Immature natural killer cell (primary cell): Measurements from ENCODE around the gene CCDC69. TPM values are rescaled to one million over a fixed set of nuclear protein-coding genes. Genes with fewer than 3 reads are reported as not detected.
"Not testable (repeated sequence)": the region's sequence is repeated elsewhere in the genome, so short reads cannot be mapped to it uniquely, and the experiment has no call there.

Experiments used
- DNase-seq, 3 donors: peaks; one replicate each; pipeline ENCODE4 v3.0.0; 2022; ENCODE audit warnings: mixed read lengths in 1 of 3
- H3K27ac Mint-ChIP-seq, 6 donors: one replicate each; pipeline ENCODE4 v1.8.0; 2020; ENCODE audit warnings: mixed read lengths in 6 of 6, mild to moderate bottlenecking in 5 of 6, inconsistent platforms in 4 of 6, moderate library complexity in 3 of 6
- H3K27me3 Mint-ChIP-seq, 3 donors: one replicate each; pipeline ENCODE4 v1.8.0; 2020 to 2021; ENCODE audit warnings: low read depth in 3 of 3, mild to moderate bottlenecking in 3 of 3, mixed read lengths in 3 of 3, moderate library complexity in 3 of 3, inconsistent platforms in 1 of 3
- H3K36me3 Mint-ChIP-seq, 3 donors: one replicate each; pipeline ENCODE4 v1.8.0; 2020; ENCODE audit warnings: mixed read lengths in 3 of 3, inconsistent platforms in 2 of 3, mild to moderate bottlenecking in 2 of 3
- H3K4me1 Mint-ChIP-seq, 2 donors: one replicate each; pipeline ENCODE4 v1.8.0; 2020; ENCODE audit warnings: inconsistent platforms in 2 of 2, mild to moderate bottlenecking in 2 of 2, mixed read lengths in 2 of 2, moderate library complexity in 1 of 2
- H3K4me3 Mint-ChIP-seq, 5 donors: one replicate each; pipeline ENCODE4 v1.8.0; 2020; ENCODE audit warnings: mild to moderate bottlenecking in 5 of 5, mixed read lengths in 5 of 5, inconsistent platforms in 3 of 5, moderate library complexity in 3 of 5
- H3K9me3 Mint-ChIP-seq, 6 donors: one replicate each; pipeline ENCODE4 v1.8.0; 2020; ENCODE audit warnings: mild to moderate bottlenecking in 6 of 6, mixed read lengths in 6 of 6, inconsistent platforms in 4 of 6, moderate library complexity in 3 of 6
- polyA plus RNA-seq, 3 donors: library from polyadenylated mRNA; unstranded; fragments of 300-500 nt; fragmentation: Illumina TruSeq; gene quantifications; one replicate each; pipeline ENCODE4 v1.2.3, GENCODE V29; 2021

The CCDC69 gene
- polyA plus RNA-seq, 3 donors from 2014 or later = 88.1 to 256 (median 149) TPM

DNA sequence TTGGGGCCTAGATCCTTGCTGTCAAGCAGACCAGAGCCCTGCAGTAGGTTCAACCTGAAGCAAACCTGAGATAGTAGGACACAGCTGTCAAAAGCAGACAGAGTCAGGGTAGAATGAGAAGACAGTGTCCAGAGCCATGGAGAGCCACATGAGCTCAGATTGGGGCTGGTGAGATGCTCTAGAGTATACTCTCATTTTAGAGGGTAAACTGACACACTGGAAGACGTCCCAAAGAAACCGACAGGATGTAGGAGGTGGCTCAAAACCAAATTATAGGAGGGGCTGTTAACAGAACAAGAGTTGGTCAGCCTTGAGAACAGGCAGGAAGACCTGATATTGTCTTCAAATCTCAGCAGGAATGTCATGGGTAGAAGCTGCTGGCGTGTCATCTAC is 11.5 kb downstream of the CCDC69 start:
- H3K27ac Mint-ChIP-seq = peak overlapping the region; percentile 93 to 99 (median 98)
- peaks cover 89 to 96% of the 10 kb centered on the region in 2 donors for H3K4me1 Mint-ChIP-seq
- H3K27me3 Mint-ChIP-seq = peaks cover 1 to 17% (median 7%) of the 10 kb centered on the region in 3 donors
- peak overlapping the region; percentile 91 to 97 (median 94) for H3K4me3 Mint-ChIP-seq
- peak in 2 of 3 donors; percentile 19 to 30 for DNase-seq
- H3K9me3 Mint-ChIP-seq = no peaks in the 10 kb centered on the region
- peaks cover 7 to 10% (median 7%) of the 10 kb centered on the region in 3 donors for H3K36me3 Mint-ChIP-seq

DNA sequence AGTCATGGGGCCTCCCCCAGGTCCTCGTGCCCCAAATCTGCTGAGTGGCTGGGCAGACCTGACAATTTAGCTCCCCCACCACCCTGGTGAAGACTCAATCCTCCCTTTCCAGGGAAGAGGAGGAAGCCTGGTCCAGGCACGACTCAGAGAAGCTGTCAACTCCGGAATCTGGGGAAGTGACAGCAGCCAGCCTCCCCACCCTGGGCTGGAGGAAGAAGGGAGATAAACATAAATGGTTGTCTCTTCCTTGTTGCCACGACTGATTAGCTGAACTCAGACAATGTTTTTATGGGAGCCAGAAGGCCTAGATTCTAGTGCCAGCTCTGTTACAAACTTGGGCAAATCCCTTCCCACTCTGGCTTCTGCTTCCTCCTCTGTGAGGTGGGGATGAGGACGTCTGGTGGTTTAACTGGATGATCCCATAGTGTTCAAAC is 15.4 kb downstream of the CCDC69 start:
- peaks cover 64 to 78% of the 10 kb centered on the region in 2 donors for H3K4me1 Mint-ChIP-seq
- peaks cover 3 to 10% (median 3%) of the 10 kb centered on the region in 3 donors for H3K36me3 Mint-ChIP-seq
- no peak for DNase-seq
- no peaks in the 10 kb centered on the region for H3K9me3 Mint-ChIP-seq
- H3K27me3 Mint-ChIP-seq = peaks cover 2 to 3% (median 3%) of the 10 kb centered on the region in 3 donors
- peak overlapping the region; percentile 84 to 94 (median 90) for H3K27ac Mint-ChIP-seq
- H3K4me3 Mint-ChIP-seq = peak overlapping the region; percentile 56 to 67 (median 61)

DNA sequence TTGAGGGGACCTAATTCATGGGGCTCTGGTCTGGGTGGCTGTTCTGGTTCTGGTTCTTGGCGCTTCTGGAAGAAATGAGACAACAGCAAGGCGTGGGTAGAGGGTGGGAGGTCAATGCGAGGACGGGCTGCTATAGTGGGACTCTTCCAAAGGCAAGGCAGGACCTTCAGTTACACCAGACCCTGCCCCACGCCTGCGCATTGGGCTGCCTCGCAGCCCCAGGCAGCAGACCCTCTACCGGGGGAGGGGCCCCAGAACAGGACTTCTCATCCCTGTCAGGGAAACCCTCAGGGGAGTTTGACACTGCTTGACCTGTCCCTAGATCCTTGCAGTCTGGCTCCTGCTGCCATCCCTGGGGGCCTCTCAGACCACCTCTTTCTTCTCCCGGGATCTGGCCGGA is 18.5 kb downstream of the CCDC69 start:
- H3K4me1 Mint-ChIP-seq = peaks cover 51 to 77% of the 10 kb centered on the region in 2 donors
- no peaks in the 10 kb centered on the region for H3K9me3 Mint-ChIP-seq
- peaks cover 8 to 27% (median 12%) of the 10 kb centered on the region in 3 donors for H3K36me3 Mint-ChIP-seq
- DNase-seq = no peak
- H3K27me3 Mint-ChIP-seq = peaks cover 0 to 2% (median 0%) of the 10 kb centered on the region in 3 donors
- peak overlapping the region in 4 of 6 donors; percentile 53 to 68 (median 61) for H3K27ac Mint-ChIP-seq
- H3K4me3 Mint-ChIP-seq = no peak overlapping the region

DNA sequence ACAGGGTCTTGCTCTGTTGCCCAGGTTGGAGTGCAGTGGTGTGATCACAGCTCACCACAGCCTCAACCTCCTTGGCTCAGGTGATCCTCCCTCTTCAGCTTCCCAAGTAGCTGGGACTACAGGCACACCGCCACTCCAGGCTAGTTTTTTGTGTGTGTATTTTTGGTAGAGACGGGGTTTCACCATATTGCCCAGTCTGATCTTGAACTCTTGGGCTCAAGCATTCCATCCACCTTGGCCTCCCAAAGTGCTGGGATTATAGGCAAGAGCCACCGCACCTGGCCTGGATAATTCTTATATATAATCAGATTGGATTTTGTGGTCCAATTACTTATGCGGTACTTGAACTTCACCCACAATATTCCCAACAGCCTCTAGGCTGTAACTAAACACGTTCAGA is 19.8 kb downstream of the CCDC69 start:
- Mint-ChIP-seq H3K9me3 (no peaks in the 10 kb centered on the region), H3K27ac (peak overlapping the region in 3 of 6 donors; percentile 32 to 55 (median 40)), H3K4me1 (peaks cover 40 to 64% of the 10 kb centered on the region in 2 donors), H3K4me3 (no peak overlapping the region), H3K27me3 (peaks cover 0 to 2% (median 0%) of the 10 kb centered on the region in 3 donors), H3K36me3 (peaks cover 8 to 35% (median 17%) of the 10 kb centered on the region in 3 donors)
- DNase-seq = no peak

DNA sequence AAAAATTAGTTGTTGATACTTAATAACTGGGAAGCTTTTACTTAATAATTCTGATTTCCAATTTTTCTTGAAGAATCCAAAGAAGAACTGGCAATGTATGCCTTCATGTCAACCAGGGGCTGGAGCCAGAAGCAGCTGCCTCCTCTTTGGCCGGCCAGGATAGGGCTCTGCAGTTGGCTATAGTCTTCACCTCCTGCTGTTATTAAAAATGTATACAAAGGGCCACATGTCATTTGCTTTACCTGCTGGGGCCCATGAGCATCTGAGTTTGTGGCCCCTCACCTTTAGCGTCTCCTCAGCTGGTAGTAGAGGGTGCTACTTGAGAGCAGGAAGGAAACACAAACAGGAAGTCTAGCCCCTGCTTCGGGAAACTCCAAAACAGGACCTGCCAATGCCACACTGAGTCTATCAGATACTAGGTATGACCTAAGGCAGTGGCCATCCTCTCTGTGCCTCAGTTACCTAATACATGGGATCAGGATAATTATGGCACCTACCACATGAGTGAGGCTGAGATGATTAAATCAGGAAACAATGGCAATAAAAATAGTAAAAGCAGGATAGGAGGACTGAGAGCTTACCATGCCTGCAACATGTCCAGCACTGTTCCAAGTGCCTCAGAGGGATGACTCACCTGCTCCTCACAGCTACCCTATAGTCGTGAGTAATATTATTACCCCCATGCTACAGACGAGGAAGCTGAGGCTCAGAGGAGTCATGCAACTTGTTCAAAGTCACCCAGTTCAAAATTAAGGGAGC is 21.3 kb downstream of the CCDC69 start:
- peaks cover 0 to 2% (median 0%) of the 10 kb centered on the region in 3 donors for H3K27me3 Mint-ChIP-seq
- H3K27ac Mint-ChIP-seq = peak overlapping the region; percentile 62 to 77 (median 70)
- peaks cover 26 to 60% of the 10 kb centered on the region in 2 donors for H3K4me1 Mint-ChIP-seq
- peak overlapping the region; percentile 1 to 38 (median 23) for H3K4me3 Mint-ChIP-seq
- peaks cover 13 to 38% (median 14%) of the 10 kb centered on the region in 3 donors for H3K36me3 Mint-ChIP-seq
- H3K9me3 Mint-ChIP-seq = no peaks in the 10 kb centered on the region
- DNase-seq = peak in 2 of 3 donors; percentile 30 to 36

DNA sequence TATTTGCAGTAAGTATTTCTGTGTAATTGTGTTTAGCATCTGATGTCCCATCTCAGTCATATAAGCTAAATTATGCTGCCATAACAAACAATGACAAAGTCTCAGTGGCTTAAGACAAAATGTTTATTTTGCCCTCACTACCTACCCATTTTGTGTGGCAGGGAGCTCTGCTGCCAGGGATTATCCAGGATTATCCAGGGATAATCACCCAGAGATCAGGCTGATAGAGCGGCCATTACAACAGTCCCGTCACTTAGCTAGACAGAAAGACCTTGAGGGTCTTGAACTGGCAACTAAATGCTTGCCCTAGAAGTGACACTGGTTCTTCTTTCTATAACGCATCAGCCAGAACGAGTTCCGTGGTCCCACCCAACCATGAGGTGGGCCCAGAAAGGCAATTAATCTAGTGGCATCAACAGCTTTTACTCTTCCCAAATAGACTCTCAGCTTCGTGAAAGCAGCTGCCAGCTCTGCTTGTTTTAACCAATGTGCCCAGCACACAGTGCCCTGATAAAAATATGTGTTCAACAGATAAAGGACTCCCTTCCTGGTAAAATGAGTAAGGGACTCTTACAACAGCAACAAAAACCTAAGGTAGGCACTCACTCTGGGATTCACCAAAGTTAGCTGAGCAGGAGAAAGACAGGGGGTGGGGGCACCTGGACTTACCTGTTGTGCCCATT is 22.8 kb downstream of the CCDC69 start:
- peaks cover 0 to 2% (median 0%) of the 10 kb centered on the region in 3 donors for H3K27me3 Mint-ChIP-seq
- H3K4me1 Mint-ChIP-seq = peaks cover 34 to 70% of the 10 kb centered on the region in 2 donors
- DNase-seq = no peak
- H3K9me3 Mint-ChIP-seq = no peaks in the 10 kb centered on the region
- peak overlapping the region in 5 of 6 donors; percentile 31 to 75 (median 60) for H3K27ac Mint-ChIP-seq
- peaks cover 18 to 44% (median 19%) of the 10 kb centered on the region in 3 donors for H3K36me3 Mint-ChIP-seq
- H3K4me3 Mint-ChIP-seq = no peak overlapping the region

DNA sequence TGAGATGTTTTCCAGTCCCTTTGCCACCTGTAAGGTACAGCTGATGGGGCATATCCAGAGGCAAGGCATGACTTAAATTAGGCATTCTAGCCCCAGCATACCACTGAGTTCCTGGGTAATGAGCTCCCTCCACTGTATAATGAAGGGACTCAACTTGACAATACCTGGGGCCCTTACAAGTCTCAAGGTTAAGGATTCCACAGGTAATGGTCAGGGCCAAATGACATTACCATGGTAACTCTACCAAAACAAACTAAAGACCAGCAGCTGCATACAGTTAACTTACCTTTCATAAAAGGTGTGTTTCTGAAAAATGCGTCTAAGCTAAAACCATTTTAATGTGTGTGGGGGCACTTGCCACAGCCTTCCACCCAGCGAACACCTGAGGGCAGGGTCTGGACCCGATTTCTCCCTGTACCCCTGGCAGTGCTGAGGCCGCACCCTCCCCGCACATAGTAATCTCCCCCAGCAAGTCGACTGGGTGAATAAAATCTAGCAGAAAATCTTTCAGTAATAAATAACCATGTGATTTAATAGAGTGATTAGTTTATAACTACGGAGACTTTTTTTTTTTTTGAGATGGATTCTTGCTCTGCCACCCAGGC is 24.2 kb downstream of the CCDC69 start:
- Mint-ChIP-seq H3K27ac (peak overlapping the region; percentile 1 to 87 (median 64)), H3K9me3 (no peaks in the 10 kb centered on the region), H3K4me3 (no peak overlapping the region), H3K27me3 (peaks cover 2 to 8% (median 3%) of the 10 kb centered on the region in 3 donors), H3K36me3 (peaks cover 22 to 51% (median 23%) of the 10 kb centered on the region in 3 donors), H3K4me1 (peaks cover 39 to 72% of the 10 kb centered on the region in 2 donors)
- no peak for DNase-seq

DNA sequence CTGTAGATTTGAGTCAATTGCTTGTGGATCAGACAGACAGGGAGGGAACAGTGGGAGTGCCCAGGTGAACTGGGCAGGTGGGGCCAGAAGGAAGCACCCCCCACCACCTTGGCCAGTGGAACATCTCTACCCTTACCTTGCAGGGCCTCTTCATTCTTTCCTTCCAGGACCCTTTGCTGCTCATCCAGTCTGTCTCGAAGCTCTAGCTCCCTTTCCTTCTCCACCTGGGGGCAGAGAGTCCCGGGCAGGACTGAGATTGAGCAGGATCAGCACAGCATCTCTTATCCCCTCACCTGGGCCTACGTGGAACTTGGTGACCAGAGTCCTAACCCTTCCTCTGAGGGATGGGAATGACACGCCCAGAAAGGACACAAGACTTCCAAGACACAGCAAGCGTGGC is 25.0 kb downstream of the CCDC69 start:
- Mint-ChIP-seq H3K4me1 (peaks cover 46 to 75% of the 10 kb centered on the region in 2 donors), H3K9me3 (no peaks in the 10 kb centered on the region), H3K4me3 (no peak overlapping the region), H3K27me3 (peaks cover 2 to 8% (median 3%) of the 10 kb centered on the region in 3 donors), H3K27ac (peak overlapping the region in 3 of 6 donors; percentile 35 to 87 (median 73)), H3K36me3 (peaks cover 23 to 50% (median 29%) of the 10 kb centered on the region in 3 donors)
- DNase-seq = no peak

DNA sequence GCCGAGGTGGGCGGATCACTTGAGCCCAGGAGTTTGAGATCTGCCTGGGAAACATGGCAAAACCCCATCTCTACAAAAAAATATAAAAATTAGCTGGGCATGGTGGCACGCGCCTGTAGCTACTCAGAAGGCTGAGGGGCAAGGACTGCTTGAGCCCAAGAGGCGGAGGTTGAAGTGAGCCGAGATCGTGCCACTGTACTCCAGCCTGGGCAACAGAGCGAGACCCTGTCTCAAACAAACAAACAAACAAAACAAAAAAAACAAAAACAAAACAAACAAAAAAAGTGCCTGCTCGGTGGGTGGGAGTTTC is 26.6 kb downstream of the CCDC69 start:
- Mint-ChIP-seq H3K4me1 (peaks cover 44 to 81% of the 10 kb centered on the region in 2 donors), H3K27ac (peak overlapping the region; percentile 5 to 95 (median 88)), H3K36me3 (peaks cover 28 to 48% (median 41%) of the 10 kb centered on the region in 3 donors)
- H3K4me3 Mint-ChIP-seq, DNase-seq, H3K9me3 Mint-ChIP-seq, H3K27me3 Mint-ChIP-seq: not testable (repeated sequence)

DNA sequence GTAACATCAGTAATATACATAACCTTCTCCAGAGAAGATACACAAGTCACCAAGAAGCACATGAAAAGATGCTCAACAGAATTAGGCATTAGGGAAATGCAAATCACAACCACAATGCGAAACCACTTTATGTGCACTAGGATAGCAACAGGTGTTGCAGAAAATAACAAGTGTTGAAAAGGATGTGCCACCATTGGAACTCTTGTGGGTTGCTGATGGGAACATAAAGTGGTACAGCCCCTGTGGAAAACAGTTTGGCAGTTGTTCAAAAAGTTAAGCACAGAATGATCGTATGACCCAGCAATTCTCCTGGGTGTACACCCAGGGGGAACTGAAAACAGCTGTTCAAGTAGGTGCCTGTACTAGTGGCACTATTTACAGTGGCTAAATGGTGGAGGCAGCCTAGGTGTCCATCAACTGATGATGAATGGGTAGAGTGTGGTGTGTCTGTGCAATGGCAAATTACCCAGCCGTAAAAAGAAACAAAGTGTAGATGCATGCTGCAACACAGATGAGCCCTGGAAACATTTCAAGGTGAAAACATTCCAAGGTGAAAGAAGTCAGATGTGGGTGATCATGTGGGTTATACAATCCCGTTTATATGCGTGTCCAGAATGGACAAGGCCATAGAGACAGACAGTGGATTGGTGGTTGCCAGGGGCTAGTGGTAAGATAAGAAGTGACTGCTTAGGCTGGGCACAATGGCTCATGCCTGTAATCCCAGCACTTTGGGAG is 27.2 kb downstream of the CCDC69 start:
- Mint-ChIP-seq H3K27me3 (peaks cover 3 to 8% (median 4%) of the 10 kb centered on the region in 3 donors), H3K9me3 (no peaks in the 10 kb centered on the region), H3K36me3 (peaks cover 31 to 53% (median 46%) of the 10 kb centered on the region in 3 donors), H3K4me1 (peaks cover 47 to 81% of the 10 kb centered on the region in 2 donors), H3K27ac (peak overlapping the region; percentile 84 to 95 (median 90)), H3K4me3 (peak overlapping the region in 2 of 5 donors; percentile 7 to 21)
- no peak for DNase-seq

DNA sequence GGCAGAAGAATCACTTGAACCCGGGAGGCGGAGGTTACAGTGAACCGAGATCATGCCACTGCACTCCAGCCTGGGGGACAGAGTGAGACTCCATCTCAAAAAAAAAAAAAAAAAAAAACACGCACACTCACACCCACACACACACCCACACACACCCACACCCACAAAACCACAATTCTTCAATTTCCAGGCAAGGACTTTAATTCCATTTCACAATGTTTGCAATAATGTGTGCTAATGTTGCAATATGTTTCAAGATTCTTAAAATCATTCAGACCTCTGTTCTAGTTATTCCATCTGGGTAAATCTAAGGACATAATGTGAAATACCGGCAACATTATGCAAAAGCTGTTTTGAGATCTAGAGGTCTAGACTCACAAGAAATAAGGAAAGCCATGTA is 28.3 kb downstream of the CCDC69 start:
- DNase-seq = peak; percentile 47 to 56 (median 49)

DNA sequence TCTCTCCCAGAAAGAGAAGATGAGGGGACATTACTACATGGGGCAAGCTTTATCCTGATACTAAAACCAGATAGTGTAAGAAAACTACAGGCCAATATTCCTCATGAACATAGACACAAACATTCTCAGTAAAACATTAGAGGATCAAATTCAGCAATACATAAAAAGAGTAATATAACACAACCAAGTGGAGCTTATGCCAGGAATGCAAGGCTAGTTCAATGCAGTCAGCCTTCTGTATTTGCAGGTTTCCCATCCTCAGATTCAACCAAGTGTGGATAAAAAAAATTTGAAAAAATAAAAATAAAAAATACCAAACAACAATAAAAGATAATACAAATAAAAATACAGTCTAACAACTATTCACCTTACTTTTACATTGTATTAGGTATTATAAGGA is 31.3 kb downstream of the CCDC69 start:
- Mint-ChIP-seq H3K9me3 (peaks cover 0 to 7% (median 4%) of the 10 kb centered on the region in 6 donors), H3K27me3 (peaks cover 3 to 8% (median 5%) of the 10 kb centered on the region in 3 donors), H3K36me3 (peaks cover 46 to 69% (median 68%) of the 10 kb centered on the region in 3 donors), H3K27ac (peak overlapping the region in 4 of 6 donors; percentile 43 to 79 (median 74)), H3K4me1 (peaks cover 61 to 96% of the 10 kb centered on the region in 2 donors), H3K4me3 (no peak overlapping the region)
- DNase-seq = no peak

More for the DNA sequence above, 28.3 kb downstream of the CCDC69 start:
- Mint-ChIP-seq H3K27ac (peak overlapping the region; percentile 84 to 95 (median 90)), H3K9me3 (peaks cover 0 to 3% (median 0%) of the 10 kb centered on the region in 6 donors), H3K36me3 (peaks cover 29 to 54% (median 50%) of the 10 kb centered on the region in 3 donors), H3K4me1 (peaks cover 51 to 81% of the 10 kb centered on the region in 2 donors), H3K27me3 (peaks cover 3 to 8% (median 4%) of the 10 kb centered on the region in 3 donors), H3K4me3 (peak overlapping the region; percentile 64 to 79 (median 76))
